ENCODE results near the gene KCNK10.

KCNK10 gene

GRCh38 chr14:88321692-88322503, 1.2 kb downstream of the KCNK10 start:
- no peak overlapping the region for H3K27ac ChIP-seq
- TF ChIP-seq, protein P1, sequence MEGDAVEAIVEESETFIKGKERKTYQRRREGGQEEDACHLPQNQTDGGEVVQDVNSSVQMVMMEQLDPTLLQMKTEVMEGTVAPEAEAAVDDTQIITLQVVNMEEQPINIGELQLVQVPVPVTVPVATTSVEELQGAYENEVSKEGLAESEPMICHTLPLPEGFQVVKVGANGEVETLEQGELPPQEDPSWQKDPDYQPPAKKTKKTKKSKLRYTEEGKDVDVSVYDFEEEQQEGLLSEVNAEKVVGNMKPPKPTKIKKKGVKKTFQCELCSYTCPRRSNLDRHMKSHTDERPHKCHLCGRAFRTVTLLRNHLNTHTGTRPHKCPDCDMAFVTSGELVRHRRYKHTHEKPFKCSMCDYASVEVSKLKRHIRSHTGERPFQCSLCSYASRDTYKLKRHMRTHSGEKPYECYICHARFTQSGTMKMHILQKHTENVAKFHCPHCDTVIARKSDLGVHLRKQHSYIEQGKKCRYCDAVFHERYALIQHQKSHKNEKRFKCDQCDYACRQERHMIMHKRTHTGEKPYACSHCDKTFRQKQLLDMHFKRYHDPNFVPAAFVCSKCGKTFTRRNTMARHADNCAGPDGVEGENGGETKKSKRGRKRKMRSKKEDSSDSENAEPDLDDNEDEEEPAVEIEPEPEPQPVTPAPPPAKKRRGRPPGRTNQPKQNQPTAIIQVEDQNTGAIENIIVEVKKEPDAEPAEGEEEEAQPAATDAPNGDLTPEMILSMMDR (IDR thresholded peaks at IDR 0.05), result no peak
- no peaks in the 10 kb centered on the region for H3K4me1 ChIP-seq (ENCODE audit: control insufficient read depth in 1 of 2, insufficient read depth in 1 of 2, low read depth in 1 of 2, low read length in 1 of 2)
- no peaks in the 10 kb centered on the region for H3K36me3 ChIP-seq
- no peaks in the 10 kb centered on the region for H3K9me3 ChIP-seq
- H3K27me3 ChIP-seq, result peaks cover 100% of the 10 kb centered on the region
- H3K4me3 ChIP-seq (ENCODE audit: low read depth in 1 of 2, low read length in 1 of 2), result no peak overlapping the region

- Histone ChIP-seq H3K9me3 (no peaks in the 10 kb centered on the region), H3K27ac (no peak overlapping the region), H3K4me1 (ENCODE audit: control insufficient read depth in 1 of 2, insufficient read depth in 1 of 2, low read depth in 1 of 2, low read length in 1 of 2) (no peaks in the 10 kb centered on the region), H3K36me3 (no peaks in the 10 kb centered on the region), H3K27me3 (peaks cover 80% of the 10 kb centered on the region), H3K4me3 (ENCODE audit: low read depth in 1 of 2, low read length in 1 of 2) (no peak overlapping the region)
- TF ChIP-seq, protein P1 (IDR thresholded peaks at IDR 0.05), result no peak
Measured at GRCh38 chr14:88318406-88318805, 4.7 kb downstream of the KCNK10 start.

- H3K27me3 ChIP-seq, result peaks cover 61% of the 10 kb centered on the region
- H3K27ac ChIP-seq, result no peak overlapping the region
- no peaks in the 10 kb centered on the region for H3K36me3 ChIP-seq
- H3K4me3 ChIP-seq (ENCODE audit: low read depth in 1 of 2, low read length in 1 of 2), result no peak overlapping the region
- H3K9me3 ChIP-seq, result no peaks in the 10 kb centered on the region
- TF ChIP-seq, protein P1 (IDR thresholded peaks at IDR 0.05), result no peak
- H3K4me1 ChIP-seq (ENCODE audit: control insufficient read depth in 1 of 2, insufficient read depth in 1 of 2, low read depth in 1 of 2, low read length in 1 of 2), result no peaks in the 10 kb centered on the region
Measured at GRCh38 chr14:88316521-88316920, 6.5 kb downstream of the KCNK10 start.

GRCh38 chr14:88312257-88312656, 10.8 kb downstream of the KCNK10 start:
- H3K27me3 ChIP-seq, result peaks cover 18% of the 10 kb centered on the region
- no peaks in the 10 kb centered on the region for H3K9me3 ChIP-seq
- H3K27ac ChIP-seq, result no peak overlapping the region
- no peaks in the 10 kb centered on the region for H3K36me3 ChIP-seq
- no peaks in the 10 kb centered on the region for H3K4me1 ChIP-seq (ENCODE audit: control insufficient read depth in 1 of 2, insufficient read depth in 1 of 2, low read depth in 1 of 2, low read length in 1 of 2)
- H3K4me3 ChIP-seq (ENCODE audit: low read depth in 1 of 2, low read length in 1 of 2), result no peak overlapping the region
- TF ChIP-seq, protein P1 (IDR thresholded peaks at IDR 0.05), result no peak

- Histone ChIP-seq H3K4me3 (ENCODE audit: low read depth in 1 of 2, low read length in 1 of 2) (no peak overlapping the region), H3K27ac (no peak overlapping the region), H3K4me1 (ENCODE audit: control insufficient read depth in 1 of 2, insufficient read depth in 1 of 2, low read depth in 1 of 2, low read length in 1 of 2) (no peaks in the 10 kb centered on the region), H3K36me3 (no peaks in the 10 kb centered on the region), H3K27me3 (peaks cover 14% of the 10 kb centered on the region), H3K9me3 (no peaks in the 10 kb centered on the region)
- TF ChIP-seq, protein P1 (IDR thresholded peaks at IDR 0.05), result no peak
Measured at GRCh38 chr14:88311780-88312179, 11.3 kb downstream of the KCNK10 start.

Measured in neutrophil (primary cell).